GM12878 (cell line): Measurements from ENCODE around the gene ACSF3. TPM values are rescaled to one million over a fixed set of nuclear protein-coding genes. Genes with fewer than 3 reads are reported as not detected.

ENCODE experiments used
- ATAC-seq: fragments of 200-7000 bp; cut with Tn5 transposase; 3 replicates; pipeline ENCODE4 v1.9.1; 2020; ENCODE audit warnings: mild to moderate bottlenecking, moderate library complexity
- BruUV-seq: library from RNA; stranded (reverse); fragments of 400-500 nt; replicated peaks from 2 replicates; lab custom pipeline; 2021; lab: Mats Ljungman, UMichigan
- CTCF ChIA-PET: fragments of 300-600 bp; sonication (Branson Sonifier 250); formaldehyde crosslinking; extraction: SDS; loops from one replicate; lab custom pipeline; 2021; ENCODE audit warnings: inconsistent platforms; lab: Yijun Ruan, JAX
- POLR2A ChIA-PET: fragments of 350-600 bp; formaldehyde crosslinking; extraction: SDS; loops from one replicate; lab custom pipeline; 2021; ENCODE audit warnings: inconsistent platforms; lab: Charles Lee
- RAD21 ChIA-PET: fragments of 300-600 bp; sonication (Branson Sonifier 250); formaldehyde crosslinking; loops from one replicate; lab custom pipeline; 2023; ENCODE audit warnings: antibody characterized with exemption; ENCODE audit not compliant: unreplicated experiment; lab: Charles Lee
- SMC1A ChIA-PET: fragments of 300-600 bp; sonication (Branson Sonifier 250); formaldehyde crosslinking; loops from one replicate; lab custom pipeline; 2023; ENCODE audit not compliant: unreplicated experiment, uncharacterized antibody; lab: Charles Lee
- DNase-seq: peaks from one replicate; pipeline ENCODE4 v3.0.0-alpha.2; 2011; ENCODE audit warnings: low read depth, low spot score
- FAIRE-seq: peaks from 3 replicates; lab custom pipeline; 2011; peaks lifted over from hg19 to GRCh38; lab: Jason Lieb, UNC
- H2AFZ ChIP-seq: 2 replicates; pipeline ENCODE4 v1.6.0; 2011; ENCODE audit warnings: low read depth, low read length, control low read depth; ENCODE audit not compliant: control insufficient read depth
- H3K27ac ChIP-seq: 2 replicates; pipeline ENCODE4 v1.5.1; 2011; ENCODE audit warnings: control low read depth; ENCODE audit not compliant: control insufficient read depth, insufficient read depth
- H3K27me3 ChIP-seq, 2 experiments: replicated peaks in 1 of 2; 2 replicates each; pipeline versions ENCODE4 v1.6.0 to v1.6.1; 2011; ENCODE audit warnings: low read length in 1 of 2; ENCODE audit not compliant: control insufficient read depth in 2 of 2, insufficient read depth in 2 of 2
- H3K36me3 ChIP-seq, 2 experiments: 2 replicates each; pipeline ENCODE4 v1.5.1; 2011; ENCODE audit warnings: low read length in 1 of 2; ENCODE audit not compliant: control insufficient read depth in 2 of 2, insufficient read depth in 2 of 2
- H3K4me1 ChIP-seq: 2 replicates; pipeline ENCODE4 v1.6.1; 2011; ENCODE audit warnings: mild to moderate bottlenecking, low read length, moderate library complexity, mixed read lengths; ENCODE audit not compliant: control insufficient read depth, insufficient read depth
- H3K4me2 ChIP-seq: 2 replicates; pipeline ENCODE4 v1.6.0; 2011; ENCODE audit warnings: control low read depth; ENCODE audit not compliant: control insufficient read depth, insufficient read depth
- H3K4me3 ChIP-seq: fragments of 200-600 bp; sonication (generic); 2 replicates; pipeline ENCODE4 v1.5.1; 2016
- H3K79me2 ChIP-seq: 2 replicates; pipeline ENCODE4 v1.6.0; 2011; ENCODE audit warnings: low read length; ENCODE audit not compliant: control insufficient read depth, insufficient read depth
- H3K9ac ChIP-seq: 2 replicates; pipeline ENCODE4 v1.8.0; 2011; ENCODE audit warnings: low read length, control low read depth, mixed read lengths; ENCODE audit not compliant: control insufficient read depth, insufficient read depth
- H3K9me3 ChIP-seq: replicated peaks from 3 replicates; pipeline ENCODE4 v1.5.1; 2011; ENCODE audit warnings: mild to moderate bottlenecking, low read length; ENCODE audit not compliant: control insufficient read depth, insufficient read depth
- H4K20me1 ChIP-seq: 2 replicates; pipeline ENCODE4 v1.6.0; 2011; ENCODE audit not compliant: control insufficient read depth, insufficient read depth
- BMI1 ChIP-seq: fragments of 450-650 bp; IDR thresholded peaks from 2 replicates; pipeline ENCODE4 v1.6.1; 2016; ENCODE audit warnings: mild to moderate bottlenecking, moderate library complexity, borderline replicate concordance
- GATAD2B ChIP-seq: fragments of 450-650 bp; conservative IDR thresholded peaks from 2 replicates; pipeline ENCODE4 v1.6.1; 2017; ENCODE audit warnings: low read depth, mild to moderate bottlenecking, moderate library complexity
- MYC ChIP-seq: IDR thresholded peaks from 2 replicates; pipeline ENCODE4 v1.6.1; 2011; ENCODE audit warnings: mild to moderate bottlenecking, low read length, moderate library complexity, inconsistent platforms; ENCODE audit not compliant: insufficient read depth, insufficient replicate concordance, insufficient read length, severe bottlenecking
- NR2C2 ChIP-seq: IDR thresholded peaks from 2 replicates; pipeline ENCODE4 v1.6.1; 2011; ENCODE audit warnings: borderline replicate concordance, low read depth; ENCODE audit not compliant: control insufficient read depth, insufficient read length
- RAD21 ChIP-seq: IDR thresholded peaks from 2 replicates; pipeline ENCODE4 v1.6.1; 2011; ENCODE audit warnings: mild to moderate bottlenecking, low read depth, low read length, moderate library complexity; ENCODE audit not compliant: insufficient read depth
- SMAD1 ChIP-seq: fragments of 450-650 bp; IDR thresholded peaks from 2 replicates; pipeline ENCODE4 v1.6.1; 2018; ENCODE audit warnings: mild to moderate bottlenecking, low read depth; ENCODE audit not compliant: partially characterized antibody
- SMARCA5 ChIP-seq: fragments of 450-650 bp; IDR thresholded peaks from 2 replicates; pipeline ENCODE4 v1.6.1; 2017; ENCODE audit warnings: mild to moderate bottlenecking
- STAT1 ChIP-seq: fragments of 450-650 bp; conservative IDR thresholded peaks from 2 replicates; pipeline ENCODE4 v1.6.1; 2014; ENCODE audit warnings: antibody characterized with exemption, mild to moderate bottlenecking
- TAF1 ChIP-seq: IDR thresholded peaks from 2 replicates; pipeline ENCODE4 v1.6.1; 2011; ENCODE audit warnings: mild to moderate bottlenecking, low read depth, low read length, borderline replicate concordance
- TCF3 ChIP-seq: IDR thresholded peaks from 2 replicates; pipeline ENCODE4 v1.6.1; 2012; ENCODE audit warnings: low read depth, mild to moderate bottlenecking, low read length, borderline replicate concordance; ENCODE audit not compliant: insufficient read depth
- WGBS: methylation state at CpG from one replicate; pipeline ENCODE4 v1.1.6; 2016; ENCODE audit warnings: low lambda C conversion rate; ENCODE audit not compliant: insufficient replicate concordance, insufficient coverage; ENCODE audit errors: missing lambda C conversion rate; 5-methylcytosine and 5-hydroxymethylcytosine counted together
- in situ Hi-C: fragments of 300-500 bp; cut with MboI; formaldehyde crosslinking; loops from 9 replicates; pipeline ENCODE4 v1.14.3; 2018; ENCODE audit warnings: mixed read lengths
- intact Hi-C: fragments of 100-400 bp; cut with micrococcal nuclease; formaldehyde crosslinking; loops from one replicate; pipeline ENCODE4 v1.14.2; 2022; ENCODE audit not compliant: unreplicated experiment
- polyA plus RNA-seq, 11 experiments: library from polyadenylated mRNA; depleted of rRNA in 4 of 11; unstranded in 6 of 11; stranded (reverse) in 5 of 11; fragments of >200 nt; fragmentation: Nextera tagmentation in 4 of 11; fragmentation: Illumina TruSeq in 1 of 11; extraction: Ambion mirVana in 4 of 11; extraction: Trizol in 1 of 11; gene quantifications; 1 replicate in 1 of 11; 2 replicates in 10 of 11; pipeline versions ENCODE4 v1.2.1 to v1.2.3, GENCODE V29; 2011 to 2016; ENCODE audit warnings: inconsistent platforms in 2 of 11, missing spikeins in 2 of 11, low read depth in 1 of 11
- total RNA-seq, 4 experiments: library from RNA; depleted of rRNA in 3 of 4; stranded (reverse); fragments of >200 nt in 3 of 4; fragmentation: Illumina TruSeq in 1 of 4; extraction: Trizol in 1 of 4; gene quantifications; 2 replicates each; pipeline versions ENCODE4 v1.2.1 to v1.2.3, GENCODE V29; 2013 to 2021
- TF ChIP-seq, protein P1 (sequence below): fragments of 450-650 bp; formaldehyde crosslinking; IDR thresholded peaks from 2 replicates; pipeline ENCODE4 v1.4.0; 2022; ENCODE audit warnings: mild to moderate bottlenecking, moderate library complexity
- TF ChIP-seq, protein P2 (sequence below): IDR thresholded peaks from 2 replicates; pipeline ENCODE4 v1.6.1; 2011; ENCODE audit warnings: mild to moderate bottlenecking, low read depth, low read length, moderate library complexity; ENCODE audit not compliant: insufficient replicate concordance
- TF ChIP-seq, protein P3 (sequence below): IDR thresholded peaks from 2 replicates; pipeline ENCODE4 v1.6.1; 2011; ENCODE audit warnings: borderline replicate concordance, low read depth, mild to moderate bottlenecking, moderate library complexity, low read length; ENCODE audit not compliant: insufficient read depth, poor library complexity, severe bottlenecking
- TF ChIP-seq, protein P4 (sequence below): fragments of 450-650 bp; IDR thresholded peaks from 2 replicates; pipeline ENCODE4 v1.6.1; 2018; ENCODE audit warnings: borderline replicate concordance, mild to moderate bottlenecking; ENCODE audit not compliant: partially characterized antibody

Gene ACSF3
- total and polyA plus RNA-seq, 10 of the 15 experiments (the other 5 are each of a cell fraction or from before 2014, with no cell fraction given) = 1.0 to 44.4 (median 25.8) TPM

DNA sequence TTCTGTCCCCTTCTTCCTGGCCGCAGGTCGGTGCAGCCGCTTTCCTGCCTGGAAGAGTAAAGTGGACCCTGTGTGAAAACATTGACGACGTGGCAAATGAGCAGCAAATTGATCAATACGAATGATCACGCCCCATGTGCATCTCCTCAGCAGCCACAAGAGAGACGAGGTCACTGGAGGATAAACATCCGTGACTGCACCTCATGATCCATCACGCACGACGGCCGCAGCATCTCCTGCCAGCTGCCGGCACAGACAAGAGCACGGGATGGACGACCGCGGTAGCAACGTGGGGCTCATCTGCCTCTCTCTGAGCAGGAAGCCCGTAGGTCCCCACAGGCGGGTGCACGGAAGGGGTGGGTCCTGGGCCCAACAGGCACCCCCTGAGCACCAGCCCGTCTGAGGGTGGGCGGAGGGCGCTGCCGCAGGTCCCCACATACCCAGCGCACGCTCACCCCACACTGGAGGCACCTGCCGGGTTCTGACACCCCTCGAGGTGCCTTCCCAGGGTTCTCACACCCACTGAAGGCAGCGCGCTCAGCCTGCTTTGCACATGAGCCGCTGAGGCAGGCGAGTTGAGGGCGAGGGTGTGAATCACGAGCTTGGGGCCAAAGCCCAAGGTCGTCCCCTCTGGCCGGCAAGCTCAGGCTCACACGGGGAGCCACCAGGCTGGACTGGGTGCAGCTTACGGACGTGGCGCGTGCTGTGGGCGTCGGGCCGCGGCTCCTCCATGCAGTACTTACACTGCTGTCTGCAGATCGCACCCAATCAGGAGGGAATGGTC is 65.6 kb downstream of the ACSF3 start:
- no peaks in the 10 kb centered on the region for H3K79me2 ChIP-seq
- H3K4me3 ChIP-seq = no peak overlapping the region
- ChIA-PET CTCF (no interaction called here), RAD21 (no interaction called here), SMC1A (no interaction called here), POLR2A (no interaction called here)
- intact Hi-C loops (no loop called here), in situ Hi-C loops (no loop called here)
- FAIRE-seq (no peak), DNase-seq (no peak), ATAC-seq (no peak)
- no peak overlapping the region for H3K4me2 ChIP-seq
- no peak overlapping the region for H2AFZ ChIP-seq
- H3K27me3 ChIP-seq = no peaks in the 10 kb centered on the region
- H4K20me1 ChIP-seq = no peaks in the 10 kb centered on the region
- 83% methylated on average over 48 of the region's 48 CpGs for WGBS
- no peak overlapping the region for H3K9ac ChIP-seq
- no TSS peak for BruUV-seq
- H3K4me1 ChIP-seq = no peaks in the 10 kb centered on the region
- no peaks in the 10 kb centered on the region for H3K36me3 ChIP-seq
- H3K27ac ChIP-seq = no peak overlapping the region
- no peaks in the 10 kb centered on the region; the same call in 2 of the 3 replicates for H3K9me3 ChIP-seq
- TF ChIP-seq TCF3 = no peak
- TF ChIP-seq, protein P1, sequence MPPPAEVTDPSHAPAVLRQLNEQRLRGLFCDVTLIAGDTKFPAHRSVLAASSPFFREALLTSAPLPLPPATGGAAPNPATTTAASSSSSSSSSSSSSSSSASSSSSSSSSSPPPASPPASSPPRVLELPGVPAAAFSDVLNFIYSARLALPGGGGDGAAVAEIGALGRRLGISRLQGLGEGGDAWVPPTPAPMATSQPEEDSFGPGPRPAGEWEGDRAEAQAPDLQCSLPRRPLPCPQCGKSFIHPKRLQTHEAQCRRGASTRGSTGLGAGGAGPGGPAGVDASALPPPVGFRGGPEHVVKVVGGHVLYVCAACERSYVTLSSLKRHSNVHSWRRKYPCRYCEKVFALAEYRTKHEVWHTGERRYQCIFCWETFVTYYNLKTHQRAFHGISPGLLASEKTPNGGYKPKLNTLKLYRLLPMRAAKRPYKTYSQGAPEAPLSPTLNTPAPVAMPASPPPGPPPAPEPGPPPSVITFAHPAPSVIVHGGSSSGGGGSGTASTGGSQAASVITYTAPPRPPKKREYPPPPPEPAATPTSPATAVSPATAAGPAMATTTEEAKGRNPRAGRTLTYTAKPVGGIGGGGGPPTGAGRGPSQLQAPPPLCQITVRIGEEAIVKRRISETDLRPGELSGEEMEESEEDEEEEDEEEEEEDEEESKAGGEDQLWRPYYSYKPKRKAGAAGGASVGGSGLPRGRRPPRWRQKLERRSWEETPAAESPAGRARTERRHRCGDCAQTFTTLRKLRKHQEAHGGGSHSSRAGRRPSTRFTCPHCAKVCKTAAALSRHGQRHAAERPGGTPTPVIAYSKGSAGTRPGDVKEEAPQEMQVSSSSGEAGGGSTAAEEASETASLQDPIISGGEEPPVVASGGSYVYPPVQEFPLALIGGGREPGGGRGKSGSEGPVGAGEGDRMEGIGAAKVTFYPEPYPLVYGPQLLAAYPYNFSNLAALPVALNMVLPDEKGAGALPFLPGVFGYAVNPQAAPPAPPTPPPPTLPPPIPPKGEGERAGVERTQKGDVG (CRISPR knock-in tag) = no peak
- TF ChIP-seq MYC = no peak
- TF ChIP-seq, protein P2, sequence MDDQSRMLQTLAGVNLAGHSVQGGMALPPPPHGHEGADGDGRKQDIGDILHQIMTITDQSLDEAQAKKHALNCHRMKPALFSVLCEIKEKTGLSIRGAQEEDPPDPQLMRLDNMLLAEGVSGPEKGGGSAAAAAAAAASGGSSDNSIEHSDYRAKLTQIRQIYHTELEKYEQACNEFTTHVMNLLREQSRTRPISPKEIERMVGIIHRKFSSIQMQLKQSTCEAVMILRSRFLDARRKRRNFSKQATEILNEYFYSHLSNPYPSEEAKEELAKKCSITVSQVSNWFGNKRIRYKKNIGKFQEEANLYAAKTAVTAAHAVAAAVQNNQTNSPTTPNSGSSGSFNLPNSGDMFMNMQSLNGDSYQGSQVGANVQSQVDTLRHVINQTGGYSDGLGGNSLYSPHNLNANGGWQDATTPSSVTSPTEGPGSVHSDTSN = no peak
- TF ChIP-seq, protein P3, sequence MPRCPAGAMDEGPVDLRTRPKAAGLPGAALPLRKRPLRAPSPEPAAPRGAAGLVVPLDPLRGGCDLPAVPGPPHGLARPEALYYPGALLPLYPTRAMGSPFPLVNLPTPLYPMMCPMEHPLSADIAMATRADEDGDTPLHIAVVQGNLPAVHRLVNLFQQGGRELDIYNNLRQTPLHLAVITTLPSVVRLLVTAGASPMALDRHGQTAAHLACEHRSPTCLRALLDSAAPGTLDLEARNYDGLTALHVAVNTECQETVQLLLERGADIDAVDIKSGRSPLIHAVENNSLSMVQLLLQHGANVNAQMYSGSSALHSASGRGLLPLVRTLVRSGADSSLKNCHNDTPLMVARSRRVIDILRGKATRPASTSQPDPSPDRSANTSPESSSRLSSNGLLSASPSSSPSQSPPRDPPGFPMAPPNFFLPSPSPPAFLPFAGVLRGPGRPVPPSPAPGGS = no peak
- no peak for TF ChIP-seq NR2C2
- no peak for TF ChIP-seq GATAD2B
- no peak for TF ChIP-seq SMAD1
- TF ChIP-seq SMARCA5 = no peak
- TF ChIP-seq BMI1 = no peak
- TF ChIP-seq STAT1 = no peak
- TF ChIP-seq, protein P4, sequence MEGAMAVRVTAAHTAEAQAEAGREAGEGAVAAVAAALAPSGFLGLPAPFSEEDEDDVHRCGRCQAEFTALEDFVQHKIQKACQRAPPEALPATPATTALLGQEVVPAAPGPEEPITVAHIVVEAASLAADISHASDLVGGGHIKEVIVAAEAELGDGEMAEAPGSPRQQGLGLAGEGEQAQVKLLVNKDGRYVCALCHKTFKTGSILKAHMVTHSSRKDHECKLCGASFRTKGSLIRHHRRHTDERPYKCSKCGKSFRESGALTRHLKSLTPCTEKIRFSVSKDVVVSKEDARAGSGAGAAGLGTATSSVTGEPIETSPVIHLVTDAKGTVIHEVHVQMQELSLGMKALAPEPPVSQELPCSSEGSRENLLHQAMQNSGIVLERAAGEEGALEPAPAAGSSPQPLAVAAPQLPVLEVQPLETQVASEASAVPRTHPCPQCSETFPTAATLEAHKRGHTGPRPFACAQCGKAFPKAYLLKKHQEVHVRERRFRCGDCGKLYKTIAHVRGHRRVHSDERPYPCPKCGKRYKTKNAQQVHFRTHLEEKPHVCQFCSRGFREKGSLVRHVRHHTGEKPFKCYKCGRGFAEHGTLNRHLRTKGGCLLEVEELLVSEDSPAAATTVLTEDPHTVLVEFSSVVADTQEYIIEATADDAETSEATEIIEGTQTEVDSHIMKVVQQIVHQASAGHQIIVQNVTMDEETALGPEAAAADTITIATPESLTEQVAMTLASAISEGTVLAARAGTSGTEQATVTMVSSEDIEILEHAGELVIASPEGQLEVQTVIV = no peak
- no peak for TF ChIP-seq TAF1
- no peak for TF ChIP-seq RAD21
